Neural progenitor cell (in vitro differentiated cells): ENCODE results near the gene NEK10.

Experiments
- EZH2 ChIP-seq: fragments of 200-600 bp; sonication (generic); IDR thresholded peaks from 2 replicates; pipeline ENCODE4 v1.6.1; 2017; ENCODE audit warnings: antibody characterized with exemption, mild to moderate bottlenecking, moderate library complexity
- TF ChIP-seq, protein P1 (sequence below): fragments of 200-600 bp; sonication (generic); IDR thresholded peaks from 2 replicates; pipeline ENCODE4 v1.5.1; 2017; ENCODE audit warnings: antibody characterized with exemption, mild to moderate bottlenecking

GRCh38 chr3:27184261-27184660 lies 184.9 kb downstream of the NEK10 start:
- TF ChIP-seq, protein P1, sequence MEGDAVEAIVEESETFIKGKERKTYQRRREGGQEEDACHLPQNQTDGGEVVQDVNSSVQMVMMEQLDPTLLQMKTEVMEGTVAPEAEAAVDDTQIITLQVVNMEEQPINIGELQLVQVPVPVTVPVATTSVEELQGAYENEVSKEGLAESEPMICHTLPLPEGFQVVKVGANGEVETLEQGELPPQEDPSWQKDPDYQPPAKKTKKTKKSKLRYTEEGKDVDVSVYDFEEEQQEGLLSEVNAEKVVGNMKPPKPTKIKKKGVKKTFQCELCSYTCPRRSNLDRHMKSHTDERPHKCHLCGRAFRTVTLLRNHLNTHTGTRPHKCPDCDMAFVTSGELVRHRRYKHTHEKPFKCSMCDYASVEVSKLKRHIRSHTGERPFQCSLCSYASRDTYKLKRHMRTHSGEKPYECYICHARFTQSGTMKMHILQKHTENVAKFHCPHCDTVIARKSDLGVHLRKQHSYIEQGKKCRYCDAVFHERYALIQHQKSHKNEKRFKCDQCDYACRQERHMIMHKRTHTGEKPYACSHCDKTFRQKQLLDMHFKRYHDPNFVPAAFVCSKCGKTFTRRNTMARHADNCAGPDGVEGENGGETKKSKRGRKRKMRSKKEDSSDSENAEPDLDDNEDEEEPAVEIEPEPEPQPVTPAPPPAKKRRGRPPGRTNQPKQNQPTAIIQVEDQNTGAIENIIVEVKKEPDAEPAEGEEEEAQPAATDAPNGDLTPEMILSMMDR, result no peak
- no peak for TF ChIP-seq EZH2
